Common myeloid progenitor, CD34-positive (primary cell): ENCODE measurements around the gene KIRREL3.

Source experiments
- CTCF ChIA-PET: fragments of 350-600 bp; sonication (Branson Sonifier 250); formaldehyde crosslinking; loops from one replicate; lab custom pipeline; 2021; ENCODE audit warnings: antibody characterized with exemption; lab: Charles Lee
- POLR2A ChIA-PET: fragments of 350-600 bp; sonication (Branson Sonifier 250); formaldehyde crosslinking; loops from one replicate; lab custom pipeline; 2021; ENCODE audit warnings: antibody characterized with exemption; lab: Charles Lee
- DNase-seq, 3 donors: peaks; one replicate each; pipeline versions ENCODE4 v3.0.0 to v3.0.0-alpha.2; 2013
- H3K27ac ChIP-seq, 2 experiments: 1 replicate in 1 of 2; 2 replicates in 1 of 2; pipeline ENCODE4 v1.7.0; 2013; ENCODE audit warnings: inconsistent platforms in 2 of 2, low read length in 2 of 2, mild to moderate bottlenecking in 2 of 2, low read depth in 1 of 2, moderate library complexity in 1 of 2; ENCODE audit not compliant: severe bottlenecking in 2 of 2, insufficient read depth in 1 of 2, poor library complexity in 1 of 2
- H3K27me3 ChIP-seq, 5 experiments: replicated peaks in 2 of 5; 1 replicate in 3 of 5; 2 replicates in 2 of 5; pipeline versions ENCODE4 v1.6.1 to v1.7.0; 2013; ENCODE audit warnings: low read length in 4 of 5, mild to moderate bottlenecking in 2 of 5, moderate library complexity in 2 of 5, inconsistent platforms in 1 of 5; ENCODE audit not compliant: insufficient read depth in 5 of 5, control insufficient read depth in 4 of 5
- H3K36me3 ChIP-seq, 4 experiments: 1 replicate in 2 of 4; 2 replicates in 2 of 4; pipeline versions ENCODE4 v1.6.1 to v1.7.0; 2013; ENCODE audit warnings: low read length in 3 of 4, control low read depth in 1 of 4, mild to moderate bottlenecking in 1 of 4; ENCODE audit not compliant: control insufficient read depth in 4 of 4, insufficient read depth in 4 of 4
- H3K4me1 ChIP-seq, 4 experiments: 1 replicate in 3 of 4; 2 replicates in 1 of 4; pipeline versions ENCODE4 v1.6.1 to v1.7.1; 2013; ENCODE audit warnings: low read length in 3 of 4, mild to moderate bottlenecking in 3 of 4, control low read depth in 1 of 4, inconsistent platforms in 1 of 4, moderate library complexity in 1 of 4; ENCODE audit not compliant: control insufficient read depth in 4 of 4, insufficient read depth in 4 of 4; ENCODE audit errors: control extremely low read depth in 1 of 4
- H3K4me3 ChIP-seq, 7 experiments: 1 replicate in 4 of 7; 2 replicates in 3 of 7; pipeline versions ENCODE4 v1.5.1 to v1.7.0; 2013; ENCODE audit warnings: mild to moderate bottlenecking in 7 of 7, low read length in 6 of 7, moderate library complexity in 6 of 7, inconsistent platforms in 2 of 7, low read depth in 2 of 7, control low read depth in 1 of 7; ENCODE audit not compliant: insufficient read depth in 4 of 7, control insufficient read depth in 1 of 7; ENCODE audit errors: extremely low read depth in 1 of 7
- H3K9me3 ChIP-seq, 5 experiments: 1 replicate in 4 of 5; 2 replicates in 1 of 5; pipeline versions ENCODE4 v1.6.1 to v1.7.1; 2013; ENCODE audit warnings: low read length in 4 of 5, mild to moderate bottlenecking in 2 of 5, inconsistent platforms in 1 of 5, low read depth in 1 of 5, moderate library complexity in 1 of 5; ENCODE audit not compliant: control insufficient read depth in 4 of 5, insufficient read depth in 2 of 5; ENCODE audit errors: control extremely low read depth in 1 of 5
- WGBS: methylation state at CpG from one replicate; pipeline ENCODE4 v1.1.5; 2013; ENCODE audit not compliant: insufficient coverage; 5-methylcytosine and 5-hydroxymethylcytosine counted together

KIRREL3 gene

DNA sequence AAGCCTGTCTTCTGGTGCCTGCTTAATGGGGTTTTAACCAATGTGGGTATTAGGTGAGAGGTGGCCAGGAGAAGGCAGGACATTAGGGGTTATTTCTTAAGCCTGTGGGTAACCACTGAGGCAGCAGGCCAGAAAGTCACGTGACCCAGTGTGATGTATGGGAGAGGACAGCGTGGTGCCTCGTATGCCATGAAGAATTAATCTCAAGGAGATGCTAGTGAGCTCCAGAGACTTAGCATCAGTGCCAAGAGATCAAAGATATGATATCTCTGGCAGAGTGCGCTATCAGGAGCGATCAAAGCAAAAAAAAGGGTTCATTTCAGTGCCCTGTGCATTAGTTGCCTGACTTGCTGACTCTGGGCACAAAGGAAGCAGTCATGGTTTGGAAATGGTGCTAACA is 275.5 kb downstream of the KIRREL3 start:
- Histone ChIP-seq H3K4me1 (no peaks in the 10 kb centered on the region), H3K27ac (no peak overlapping the region), H3K27me3 (peaks cover 0 to 8% (median 0%) of the 10 kb centered on the region in 5 experiments), H3K4me3 (no peak overlapping the region), H3K9me3 (peaks cover 0 to 2% (median 0%) of the 10 kb centered on the region in 5 experiments), H3K36me3 (no peaks in the 10 kb centered on the region)
- no peak for DNase-seq
- POLR2A ChIA-PET, result no interaction called here
- CTCF ChIA-PET, result interaction anchor here (0.6 kb wide), 1 partner anchor 1208 kb away, joined by 3 read pairs; no protein-coding TSS in a partner anchor
- 95% methylated on average over 5 of the region's 5 CpGs for WGBS

DNA sequence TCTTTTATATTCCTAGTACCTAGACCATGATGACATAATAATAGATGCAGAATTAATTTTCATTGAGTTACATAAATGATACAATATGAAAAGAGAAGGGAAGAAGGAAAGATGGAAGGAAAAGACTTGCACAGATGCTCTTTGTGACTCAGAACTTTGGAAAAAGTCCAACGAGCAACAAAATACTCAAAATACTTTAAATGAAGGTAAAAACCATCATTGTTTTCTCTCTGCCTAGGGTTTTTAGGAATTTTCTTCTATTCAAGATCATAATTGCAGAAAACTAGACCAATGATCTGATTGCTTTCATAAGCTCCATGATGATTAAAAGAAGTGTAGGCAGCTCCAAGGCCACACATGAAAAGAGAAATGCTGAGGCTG is 276.9 kb downstream of the KIRREL3 start:
- H3K27ac ChIP-seq, result no peak overlapping the region
- WGBS, result no CpG with 5 or more reads among the region's 1 CpG
- H3K4me3 ChIP-seq, result no peak overlapping the region
- ChIA-PET CTCF (interaction anchor here (1.1 kb wide), 1 partner anchor 264 kb away, joined by 3 read pairs; no protein-coding TSS in a partner anchor), POLR2A (no interaction called here)
- H3K36me3 ChIP-seq, result no peaks in the 10 kb centered on the region
- peaks cover 0 to 9% (median 2%) of the 10 kb centered on the region in 5 experiments for H3K27me3 ChIP-seq
- DNase-seq, result no peak
- no peaks in the 10 kb centered on the region for H3K4me1 ChIP-seq
- H3K9me3 ChIP-seq, result peaks cover 0 to 2% (median 0%) of the 10 kb centered on the region in 5 experiments

DNA sequence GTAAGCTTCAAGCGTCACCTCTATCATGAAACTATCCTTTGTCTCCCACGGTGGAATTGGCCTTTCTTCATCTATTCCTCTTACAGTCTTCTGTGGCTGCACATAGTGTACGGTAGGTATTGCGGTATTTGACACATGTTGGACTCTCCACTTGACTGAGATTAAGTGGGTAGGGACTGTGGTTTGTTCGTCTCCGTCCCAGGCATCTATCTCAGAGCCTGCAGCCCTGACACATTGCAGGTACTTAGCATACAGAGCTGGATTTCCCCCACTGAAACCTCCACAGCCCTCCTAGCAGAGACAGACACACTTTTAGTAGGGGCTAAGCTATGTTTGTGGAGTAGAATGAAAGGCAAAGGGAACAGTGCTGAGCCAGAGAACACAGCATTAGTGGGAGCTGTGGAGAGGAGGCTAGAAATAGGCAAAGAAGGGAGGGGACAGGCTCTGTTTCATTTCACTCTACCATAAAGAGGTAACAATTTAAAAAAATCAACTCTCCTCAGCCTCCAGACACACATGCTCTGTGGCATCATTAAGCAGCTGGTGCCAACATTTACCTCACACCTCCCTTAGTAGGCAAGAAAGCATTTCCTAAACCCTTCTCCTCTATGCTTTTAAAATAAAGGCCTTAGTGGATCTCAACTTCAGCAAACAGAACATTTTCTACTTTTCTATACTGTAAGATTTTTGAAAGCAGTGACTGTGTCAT is 277.5 kb downstream of the KIRREL3 start:
- Histone ChIP-seq H3K27ac (no peak overlapping the region), H3K27me3 (peaks cover 0 to 11% (median 8%) of the 10 kb centered on the region in 5 experiments), H3K9me3 (peaks cover 0 to 2% (median 0%) of the 10 kb centered on the region in 5 experiments), H3K4me1 (no peaks in the 10 kb centered on the region), H3K36me3 (no peaks in the 10 kb centered on the region), H3K4me3 (no peak overlapping the region)
- ChIA-PET CTCF (interaction anchor here (1.1 to 1.7 kb wide), 2 partner anchors 265 to 266 kb away, joined by 3 read pairs; no protein-coding TSS in a partner anchor), POLR2A (no interaction called here)
- no peak for DNase-seq
- 100% methylated on average over 2 of the region's 6 CpGs for WGBS

DNA sequence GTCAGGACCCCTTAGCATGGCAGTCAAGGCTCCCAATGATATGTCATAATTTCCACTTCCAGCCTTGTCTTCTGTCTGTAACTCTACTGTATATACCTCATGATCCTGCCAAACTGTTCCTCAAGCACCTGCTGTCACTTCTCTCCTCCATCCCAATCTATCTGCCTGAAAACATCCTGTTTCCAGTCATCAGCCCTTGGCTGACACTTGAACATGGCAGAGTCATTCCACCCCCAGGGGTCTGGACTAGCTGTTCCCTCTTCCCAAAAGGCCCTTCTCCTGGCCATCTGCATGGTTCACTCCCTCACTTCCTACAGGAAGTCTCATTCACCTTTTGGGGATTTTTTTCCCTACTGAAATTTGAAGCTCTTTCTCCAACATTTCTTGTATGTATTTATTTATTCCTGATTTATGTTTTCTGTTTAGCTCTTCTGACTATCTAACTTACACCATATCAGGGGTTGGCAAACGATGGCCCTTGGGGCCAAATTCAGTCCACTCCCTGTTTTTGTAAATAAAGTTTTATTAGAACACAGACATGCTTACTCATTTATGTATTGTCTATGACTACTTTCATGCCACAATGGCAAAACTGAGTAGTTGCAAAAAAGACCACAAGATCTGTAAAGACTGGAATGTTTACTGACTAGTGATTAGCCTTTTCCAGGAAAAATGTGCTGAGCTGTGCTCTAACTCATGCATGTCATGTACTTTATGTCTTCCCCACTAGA is 278.4 kb downstream of the KIRREL3 start:
- H3K9me3 ChIP-seq, result peaks cover 0 to 2% (median 0%) of the 10 kb centered on the region in 5 experiments
- peaks cover 0 to 17% (median 9%) of the 10 kb centered on the region in 5 experiments for H3K27me3 ChIP-seq
- no peak overlapping the region for H3K27ac ChIP-seq
- WGBS, result no CpG with 5 or more reads among the region's 1 CpG
- ChIA-PET CTCF (interaction anchor here (0.6 to 1.7 kb wide), 4 partner anchors 10 to 267 kb away, joined by 3 read pairs; no protein-coding TSS in a partner anchor), POLR2A (no interaction called here)
- DNase-seq, result no peak
- no peaks in the 10 kb centered on the region for H3K36me3 ChIP-seq
- H3K4me1 ChIP-seq, result no peaks in the 10 kb centered on the region
- no peak overlapping the region for H3K4me3 ChIP-seq

DNA sequence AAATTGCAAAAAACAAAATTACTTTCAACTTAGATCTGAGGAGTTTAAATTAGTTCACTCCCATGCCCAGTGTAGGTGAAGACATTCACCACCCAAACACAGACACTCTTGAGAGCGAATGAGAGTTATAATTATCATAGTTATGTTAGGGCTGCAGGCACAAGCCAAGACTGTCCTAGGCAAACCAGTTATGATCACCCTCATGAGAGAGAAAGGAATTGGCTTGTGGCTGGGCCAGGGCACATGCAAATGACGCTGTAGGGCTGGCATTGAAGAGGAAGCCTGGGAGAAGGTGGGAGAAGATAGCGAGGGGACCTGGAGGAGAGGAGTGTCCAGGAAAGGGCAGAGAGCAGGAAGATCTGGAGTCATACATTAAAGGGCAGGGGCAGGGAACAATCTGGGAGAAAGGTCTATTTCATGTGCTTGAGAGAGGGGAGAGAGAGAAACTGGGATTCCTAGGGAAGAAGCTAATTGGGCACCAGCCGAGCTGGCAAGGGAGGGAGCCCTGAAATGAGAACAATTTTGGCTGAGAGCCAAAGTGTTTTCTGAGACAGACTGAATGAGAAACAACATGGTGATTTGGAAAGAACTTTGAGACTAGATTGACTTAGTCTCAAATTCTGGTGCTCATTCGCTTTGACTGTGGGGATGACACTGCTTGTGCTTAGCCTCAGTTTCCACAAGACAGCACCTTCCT is 279.9 kb downstream of the KIRREL3 start:
- Histone ChIP-seq H3K27me3 (peaks cover 0 to 24% (median 11%) of the 10 kb centered on the region in 5 experiments), H3K4me3 (no peak overlapping the region), H3K4me1 (no peaks in the 10 kb centered on the region), H3K27ac (no peak overlapping the region), H3K9me3 (peaks cover 0 to 2% (median 0%) of the 10 kb centered on the region in 5 experiments), H3K36me3 (no peaks in the 10 kb centered on the region)
- ChIA-PET CTCF (interaction anchor here (1.4 kb wide), 2 partner anchors 9 to 12 kb away, joined by 3 read pairs; no protein-coding TSS in a partner anchor), POLR2A (no interaction called here)
- 90% methylated on average over 4 of the region's 5 CpGs for WGBS
- no peak for DNase-seq

DNA sequence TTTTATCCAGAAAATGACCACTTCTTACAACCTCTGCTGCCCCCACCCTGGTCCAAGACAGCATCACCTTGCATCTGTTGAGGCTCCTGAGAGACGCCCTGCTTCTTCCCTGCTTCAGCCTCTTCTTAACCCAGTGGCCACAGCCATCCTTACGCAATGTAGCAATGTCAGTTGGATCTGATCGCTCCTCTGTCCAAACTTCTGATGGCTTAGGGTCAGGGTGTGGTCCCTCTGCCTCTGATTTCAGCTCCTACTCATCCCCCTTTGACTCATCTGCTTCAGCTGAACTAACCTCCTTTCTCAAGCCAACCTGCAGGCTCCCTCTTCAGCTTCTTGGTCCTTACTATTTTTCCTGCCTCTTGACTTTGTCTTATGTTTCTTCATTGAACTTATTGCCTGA is 280.8 kb downstream of the KIRREL3 start:
- no peak overlapping the region for H3K27ac ChIP-seq
- DNase-seq, result no peak
- H3K4me1 ChIP-seq, result no peaks in the 10 kb centered on the region
- CTCF ChIA-PET, result interaction anchor here (1.8 kb wide), 1 partner anchor 9 kb away, joined by 5 read pairs; no protein-coding TSS in a partner anchor
- POLR2A ChIA-PET, result no interaction called here
- peaks cover 0 to 30% (median 11%) of the 10 kb centered on the region in 5 experiments for H3K27me3 ChIP-seq
- 100% methylated on average over 3 of the region's 3 CpGs for WGBS
- H3K36me3 ChIP-seq, result no peaks in the 10 kb centered on the region
- peaks cover 0 to 2% (median 0%) of the 10 kb centered on the region in 5 experiments for H3K9me3 ChIP-seq
- no peak overlapping the region for H3K4me3 ChIP-seq
